Naive thymus-derived CD8-positive, alpha-beta T cell (primary cell): ENCODE measurements around the gene PPM1H. TPM values are rescaled to one million over a fixed set of nuclear protein-coding genes. Genes with fewer than 3 reads are reported as not detected.
"Not testable (repeated sequence)": the region's sequence is repeated elsewhere in the genome, so short reads cannot be mapped to it uniquely, and the experiment has no call there.

ENCODE experiments used
- ATAC-seq, 2 donors: fragments of 150-1000 bp; cut with Tn5 transposase in 1 of 2; sonication (Bioruptor Pico), chemical (Tn5 transposase) in 1 of 2; 1 replicate in 1 of 2; 2 replicates in 1 of 2; pipeline ENCODE4 v1.10.0; 2021; ENCODE audit warnings: mild to moderate bottlenecking in 2 of 2, moderate library complexity in 2 of 2
- POLR2A ChIA-PET: fragments of 350-600 bp; sonication (Branson Sonifier 250); formaldehyde crosslinking; loops from one replicate; lab custom pipeline; 2021; ENCODE audit warnings: antibody characterized with exemption; lab: Charles Lee
- DNase-seq, 10 donors: peaks; one replicate each; pipeline versions ENCODE4 v3.0.0 to v3.0.0-alpha.2; 2020 to 2022
- H3K27ac Mint-ChIP-seq, 10 donors: one replicate each; pipeline ENCODE4 v1.8.0; 2020 to 2022; ENCODE audit warnings: mild to moderate bottlenecking in 10 of 10, mixed read lengths in 10 of 10, moderate library complexity in 4 of 10, inconsistent platforms in 1 of 10
- H3K27me3 Mint-ChIP-seq, 5 donors: one replicate each; pipeline ENCODE4 v1.8.0; 2021 to 2022; ENCODE audit warnings: mixed read lengths in 5 of 5
- H3K36me3 Mint-ChIP-seq, 3 donors: one replicate each; pipeline ENCODE4 v1.8.0; 2020 to 2022; ENCODE audit warnings: mixed read lengths in 3 of 3, mild to moderate bottlenecking in 2 of 3, inconsistent platforms in 1 of 3
- H3K4me1 Mint-ChIP-seq, 4 donors: one replicate each; pipeline ENCODE4 v1.8.0; 2021 to 2022; ENCODE audit warnings: mixed read lengths in 4 of 4
- H3K4me3 Mint-ChIP-seq, 10 donors: one replicate each; pipeline ENCODE4 v1.8.0; 2020 to 2022; ENCODE audit warnings: mild to moderate bottlenecking in 10 of 10, mixed read lengths in 10 of 10, moderate library complexity in 6 of 10, inconsistent platforms in 1 of 10
- H3K9me3 Mint-ChIP-seq, 9 donors: one replicate each; pipeline ENCODE4 v1.8.0; 2020 to 2022; ENCODE audit warnings: mixed read lengths in 9 of 9, mild to moderate bottlenecking in 3 of 9, inconsistent platforms in 1 of 9, moderate library complexity in 1 of 9
- polyA plus RNA-seq, 3 donors: library from polyadenylated mRNA; unstranded; fragments of 300-500 nt; fragmentation: Illumina TruSeq; gene quantifications; one replicate each; pipeline ENCODE4 v1.2.3, GENCODE V29; 2021
- total RNA-seq, 8 experiments: library from RNA in 2 of 8; stranded (reverse) in 2 of 8; gene quantifications; one replicate each; pipeline ENCODE4 v1.2.3 and lab custom pipeline; 2021 to 2026

PPM1H gene, protein sequence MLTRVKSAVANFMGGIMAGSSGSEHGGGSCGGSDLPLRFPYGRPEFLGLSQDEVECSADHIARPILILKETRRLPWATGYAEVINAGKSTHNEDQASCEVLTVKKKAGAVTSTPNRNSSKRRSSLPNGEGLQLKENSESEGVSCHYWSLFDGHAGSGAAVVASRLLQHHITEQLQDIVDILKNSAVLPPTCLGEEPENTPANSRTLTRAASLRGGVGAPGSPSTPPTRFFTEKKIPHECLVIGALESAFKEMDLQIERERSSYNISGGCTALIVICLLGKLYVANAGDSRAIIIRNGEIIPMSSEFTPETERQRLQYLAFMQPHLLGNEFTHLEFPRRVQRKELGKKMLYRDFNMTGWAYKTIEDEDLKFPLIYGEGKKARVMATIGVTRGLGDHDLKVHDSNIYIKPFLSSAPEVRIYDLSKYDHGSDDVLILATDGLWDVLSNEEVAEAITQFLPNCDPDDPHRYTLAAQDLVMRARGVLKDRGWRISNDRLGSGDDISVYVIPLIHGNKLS
- total RNA-seq (not detected), polyA plus RNA-seq (not detected), total RNA-seq (lab: John Stamatoyannopoulos, UW) (0 to 0.25 (median 0) reads per million in 6 experiments)

DNA sequence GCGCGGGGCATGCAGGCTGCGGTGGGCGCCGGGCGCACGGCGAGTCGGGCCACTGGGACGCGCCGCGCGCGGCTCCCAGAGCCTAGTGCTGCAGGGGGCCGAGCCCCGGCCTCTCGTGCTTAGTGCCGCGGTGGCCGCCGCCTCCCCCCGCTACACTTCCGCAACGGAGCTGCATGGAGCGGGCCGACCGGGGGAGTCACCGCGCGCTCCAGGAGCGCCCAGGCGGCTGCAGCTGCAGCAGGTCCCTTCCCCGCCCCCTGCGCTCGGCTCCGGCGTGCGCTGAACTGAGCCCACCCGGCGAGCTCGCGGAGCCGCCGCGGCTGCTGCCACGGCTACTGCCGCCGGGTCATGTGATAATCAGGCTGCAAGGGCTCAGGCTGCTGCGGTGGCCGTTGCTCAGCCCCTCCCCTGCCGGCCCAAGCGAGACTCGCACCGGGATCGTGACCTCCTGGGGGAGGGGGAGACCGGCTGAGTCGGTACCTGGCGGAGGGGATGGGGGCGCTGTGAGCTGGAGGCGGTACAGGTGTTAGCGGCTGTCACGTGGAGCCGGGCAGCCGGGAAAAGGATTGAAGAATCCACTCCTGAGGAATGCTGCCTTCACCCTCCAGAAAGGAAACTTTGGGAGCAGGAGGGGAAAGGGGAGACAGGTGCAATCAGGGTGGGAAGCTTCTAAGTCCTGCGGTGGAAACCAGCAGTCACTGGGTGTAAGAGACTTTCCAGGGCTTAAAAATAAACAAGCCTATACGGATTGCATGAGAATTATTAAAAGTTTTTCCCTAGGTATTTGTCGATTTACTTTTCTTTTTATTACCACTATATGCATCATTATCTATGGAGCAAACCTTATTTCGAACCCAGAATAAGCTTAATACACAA is at the start of gene PPM1H:
TSS of gene PPM1H (minus strand) at position 352 of the 876 bp plus-strand sequence. CDS start 414 bp downstream, outside the sequence.
- Mint-ChIP-seq H3K4me3 (peak within 1 kb of the TSS; percentile 61 to 91 (median 84)), H3K9me3 (peaks cover 0 to 2% (median 0%) of the 10 kb centered on the region in 9 donors), H3K4me1 (peaks cover 9 to 18% (median 13%) of the 10 kb centered on the region in 4 donors), H3K27ac (peak within 1 kb of the TSS in 1 of 10 donors; percentile 73), H3K27me3 (peaks cover 26 to 51% (median 39%) of the 10 kb centered on the region in 5 donors), H3K36me3 (peaks cover 0 to 4% (median 0%) of the 10 kb centered on the region in 3 donors)
- POLR2A ChIA-PET, result no interaction called here
- peak in 3 of 10 donors; percentile 6 to 21 (median 9) for DNase-seq
- peak; percentile 52 to 73 for ATAC-seq

DNA sequence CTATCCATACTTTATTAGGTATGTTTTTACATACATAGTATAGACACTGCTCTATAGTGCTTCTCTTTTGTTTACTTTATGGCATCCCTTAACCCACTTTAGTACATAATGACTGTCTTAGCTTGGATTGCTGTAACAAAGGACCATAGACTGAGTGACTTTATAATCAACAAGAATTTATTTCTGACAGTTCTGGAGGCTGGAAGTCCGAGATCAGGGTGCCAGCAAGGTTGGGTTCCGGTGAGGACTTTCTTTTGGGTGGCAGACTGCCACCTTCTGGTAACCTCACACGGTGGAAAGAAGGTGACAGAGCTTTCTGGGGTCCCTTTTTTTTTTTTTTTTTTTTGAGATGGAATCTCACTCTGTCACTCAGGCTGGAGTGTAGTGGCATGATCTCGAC is 48.6 kb upstream of the PPM1H start:
- Mint-ChIP-seq H3K27ac (no peak overlapping the region), H3K27me3 (peaks cover 0 to 9% (median 0%) of the 10 kb centered on the region in 5 donors), H3K9me3 (no peaks in the 10 kb centered on the region), H3K4me3 (no peak overlapping the region), H3K4me1 (no peaks in the 10 kb centered on the region), H3K36me3 (no peaks in the 10 kb centered on the region)
- ATAC-seq (no peak), DNase-seq (no peak)
- POLR2A ChIA-PET, result no interaction called here

DNA sequence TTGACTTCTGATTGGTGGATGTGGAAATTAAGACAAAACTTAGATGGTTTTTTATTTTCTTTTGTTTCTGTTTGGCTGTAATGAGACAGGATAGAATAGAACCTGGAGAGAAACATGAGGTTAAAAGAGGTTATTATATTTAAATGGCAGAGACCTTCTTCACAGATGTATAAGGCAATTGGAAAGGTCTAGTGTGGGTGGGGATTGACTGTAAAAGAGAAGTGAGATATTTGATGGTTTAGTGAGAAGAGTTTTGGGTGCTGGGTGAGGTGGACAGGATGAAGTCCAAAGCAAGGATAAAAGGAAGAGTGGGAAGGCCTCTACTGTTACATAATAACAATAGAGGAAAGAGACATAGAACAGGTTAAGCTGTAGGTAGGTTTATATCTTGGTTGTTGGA is 43.8 kb upstream of the PPM1H start:
- Mint-ChIP-seq H3K9me3 (peaks cover 0 to 4% (median 0%) of the 10 kb centered on the region in 9 donors), H3K4me1 (no peaks in the 10 kb centered on the region)

DNA sequence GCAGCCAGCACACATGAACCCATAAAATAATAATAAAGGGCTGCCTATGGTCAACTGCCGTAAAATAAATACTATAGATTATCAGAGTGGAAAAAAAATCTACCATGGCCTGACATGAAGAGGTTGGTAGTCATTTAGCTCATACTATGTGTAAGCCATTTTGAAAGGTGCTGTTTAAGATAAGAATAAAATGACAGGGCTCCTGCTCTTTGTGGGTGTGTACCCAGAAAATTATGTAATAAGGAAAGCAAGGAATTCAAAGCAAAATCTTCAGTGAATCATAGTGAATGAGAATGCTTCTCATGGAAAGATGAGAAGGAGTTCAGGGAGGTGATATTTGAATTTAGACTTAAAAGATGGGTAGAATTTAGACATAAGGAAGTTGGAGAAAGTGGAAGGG is 42.9 kb upstream of the PPM1H start:
- Mint-ChIP-seq H3K36me3 (no peaks in the 10 kb centered on the region), H3K4me3 (no peak overlapping the region), H3K27me3 (peaks cover 0 to 7% (median 2%) of the 10 kb centered on the region in 5 donors), H3K4me1 (no peaks in the 10 kb centered on the region), H3K9me3 (peaks cover 0 to 4% (median 0%) of the 10 kb centered on the region in 9 donors), H3K27ac (no peak overlapping the region)
- DNase-seq, result no peak
- POLR2A ChIA-PET, result no interaction called here
- no peak for ATAC-seq

More for the DNA sequence above, 43.8 kb upstream of the PPM1H start:
- Mint-ChIP-seq H3K27ac (no peak overlapping the region), H3K4me3 (no peak overlapping the region), H3K27me3 (peaks cover 0 to 7% (median 2%) of the 10 kb centered on the region in 5 donors), H3K36me3 (no peaks in the 10 kb centered on the region)
- ATAC-seq (no peak), DNase-seq (no peak)
- POLR2A ChIA-PET, result no interaction called here

DNA sequence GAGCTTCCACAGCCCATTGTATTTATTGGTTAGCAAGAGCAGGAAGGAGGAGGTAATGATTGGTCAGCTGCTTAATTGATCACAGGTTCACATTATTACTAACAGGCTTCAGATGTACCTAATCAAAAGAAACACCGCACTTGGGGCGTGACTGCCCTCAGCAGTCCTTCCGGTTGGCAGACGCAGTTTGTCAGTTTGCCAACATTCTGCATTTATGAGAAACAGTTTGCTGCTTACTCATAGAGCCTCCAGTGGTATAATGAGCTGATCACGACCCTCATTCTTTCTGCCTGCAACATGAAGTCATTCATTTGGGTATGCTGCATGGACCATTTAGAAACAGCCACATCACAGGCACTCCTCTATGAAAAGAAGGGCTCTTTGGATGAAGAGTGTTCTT is 42.5 kb upstream of the PPM1H start:
- H3K27me3 Mint-ChIP-seq, result peaks cover 0 to 7% (median 2%) of the 10 kb centered on the region in 5 donors
- H3K27ac Mint-ChIP-seq, result no peak overlapping the region
- DNase-seq, result no peak
- no peak for ATAC-seq
- peaks cover 0 to 4% (median 0%) of the 10 kb centered on the region in 9 donors for H3K9me3 Mint-ChIP-seq
- no peaks in the 10 kb centered on the region for H3K36me3 Mint-ChIP-seq
- no peaks in the 10 kb centered on the region for H3K4me1 Mint-ChIP-seq
- POLR2A ChIA-PET, result no interaction called here
- H3K4me3 Mint-ChIP-seq, result no peak overlapping the region

DNA sequence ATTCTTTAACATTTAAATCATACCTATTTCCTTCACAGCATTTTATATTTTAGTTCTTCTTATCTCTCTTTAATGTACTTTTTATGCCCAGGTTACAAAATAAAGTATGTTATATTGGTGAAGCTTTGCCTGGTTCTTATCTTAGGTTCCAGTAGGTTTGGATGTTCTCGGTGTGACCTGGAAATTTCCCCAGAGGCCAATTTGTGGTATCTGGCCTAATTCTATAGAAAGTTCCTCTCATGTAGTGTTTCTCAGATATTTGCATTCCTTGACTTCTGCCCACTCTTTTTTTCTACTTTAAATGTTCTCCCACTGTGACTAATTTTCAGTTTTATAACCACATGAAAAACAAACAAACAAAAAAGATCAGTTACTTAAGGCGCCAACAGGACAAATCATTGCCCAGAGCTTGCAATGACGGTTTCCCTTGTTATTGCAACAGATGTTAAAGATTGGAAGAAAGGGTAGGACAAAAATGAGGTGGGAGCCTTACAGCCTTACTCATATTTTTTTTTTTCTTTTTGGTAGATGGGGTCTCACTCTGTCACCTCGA is 41.2 kb upstream of the PPM1H start:
- H3K4me3 Mint-ChIP-seq, result no peak overlapping the region
- ATAC-seq, result no peak
- H3K27ac Mint-ChIP-seq, result no peak overlapping the region
- no peaks in the 10 kb centered on the region for H3K36me3 Mint-ChIP-seq
- no peaks in the 10 kb centered on the region for H3K4me1 Mint-ChIP-seq
- POLR2A ChIA-PET, result no interaction called here
- peaks cover 0 to 3% (median 2%) of the 10 kb centered on the region in 5 donors for H3K27me3 Mint-ChIP-seq
- peaks cover 0 to 4% (median 0%) of the 10 kb centered on the region in 9 donors for H3K9me3 Mint-ChIP-seq
- no peak for DNase-seq

DNA sequence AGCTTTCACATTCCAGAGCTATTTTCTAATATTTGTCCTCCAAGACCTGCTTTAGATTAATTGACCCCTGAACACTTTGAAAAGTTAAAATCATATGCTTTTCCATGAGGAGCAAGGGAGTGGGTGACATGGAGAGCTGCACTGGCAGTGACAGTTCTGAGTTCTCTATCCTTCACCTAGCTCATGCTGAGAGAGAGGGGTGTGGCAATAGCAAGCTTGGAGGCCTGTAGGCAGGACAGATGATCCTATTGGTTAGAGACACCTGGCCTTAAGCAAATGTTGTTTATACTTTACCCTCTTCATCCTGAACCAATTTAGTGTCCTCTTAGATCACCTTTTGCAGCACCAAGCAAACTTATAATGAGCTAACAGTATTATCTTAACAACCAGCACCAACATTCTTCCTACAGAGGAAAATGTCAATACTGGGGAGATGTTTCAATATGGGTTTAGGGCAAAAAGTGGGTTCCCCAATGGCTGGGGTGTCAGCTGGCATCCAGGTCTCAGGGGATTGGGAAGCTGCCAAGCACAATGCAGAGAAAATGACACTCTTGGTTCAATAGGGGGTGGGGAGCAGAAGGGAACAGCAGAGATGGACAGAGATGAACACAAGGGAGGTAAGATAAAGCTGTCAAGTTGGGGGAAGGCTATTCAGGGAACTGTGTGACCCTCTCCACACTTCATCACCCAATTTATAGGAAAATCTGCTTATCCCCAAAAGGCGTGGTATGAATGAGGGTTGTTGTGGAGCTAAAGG is 37.0 kb upstream of the PPM1H start:
- POLR2A ChIA-PET, result no interaction called here
- H3K9me3 Mint-ChIP-seq, result peaks cover 0 to 4% (median 0%) of the 10 kb centered on the region in 9 donors
- no peak for ATAC-seq

DNA sequence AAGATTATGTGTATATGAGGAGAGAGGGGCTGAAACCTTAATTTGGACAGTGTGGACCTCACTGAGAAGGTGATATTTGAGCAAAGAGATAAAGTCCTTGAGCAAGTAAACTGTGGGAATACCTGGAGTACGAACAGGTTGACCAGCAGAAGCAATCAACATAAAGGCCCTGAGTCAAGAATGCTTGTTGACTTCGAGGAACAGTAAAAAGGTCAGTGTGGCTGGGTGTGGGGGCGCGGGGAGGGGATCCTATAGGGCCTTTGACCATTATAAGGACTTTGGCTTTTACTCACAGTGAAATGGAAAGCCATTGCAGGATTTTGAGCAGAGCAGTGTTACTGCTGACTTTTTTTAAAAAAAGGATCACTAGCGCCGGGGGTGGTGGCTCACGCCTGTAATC is 34.7 kb upstream of the PPM1H start:
- Mint-ChIP-seq H3K36me3 (no peaks in the 10 kb centered on the region), H3K27ac (no peak overlapping the region), H3K4me3 (no peak overlapping the region), H3K4me1 (no peaks in the 10 kb centered on the region), H3K9me3 (peaks cover 0 to 4% (median 0%) of the 10 kb centered on the region in 9 donors), H3K27me3 (no peaks in the 10 kb centered on the region)
- no peak for DNase-seq
- ATAC-seq, result no peak
- POLR2A ChIA-PET, result no interaction called here

More for the DNA sequence above, 37.0 kb upstream of the PPM1H start:
- H3K4me3 Mint-ChIP-seq, result no peak overlapping the region
- peaks cover 0 to 3% (median 0%) of the 10 kb centered on the region in 5 donors for H3K27me3 Mint-ChIP-seq
- no peaks in the 10 kb centered on the region for H3K36me3 Mint-ChIP-seq
- DNase-seq, result no peak
- no peak overlapping the region for H3K27ac Mint-ChIP-seq
- no peaks in the 10 kb centered on the region for H3K4me1 Mint-ChIP-seq

DNA sequence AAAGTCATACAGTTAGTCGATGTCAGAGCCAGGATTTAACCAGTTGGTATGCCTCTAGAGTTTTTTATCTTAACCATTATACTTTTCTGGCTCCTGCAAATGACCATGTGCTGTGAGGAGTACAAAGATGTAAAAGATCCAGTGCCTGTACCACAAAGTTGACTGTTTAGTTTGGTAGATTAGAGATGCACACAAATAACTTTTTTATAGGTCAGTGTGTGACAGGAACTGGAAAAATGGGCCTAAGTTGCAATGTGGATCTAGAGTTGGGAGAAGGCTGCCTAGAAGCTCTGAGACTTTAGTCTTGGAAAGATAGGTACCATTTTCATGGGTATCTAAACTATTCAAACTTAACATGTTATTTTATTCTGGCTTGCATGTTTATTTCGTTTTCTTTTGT is 32.8 kb upstream of the PPM1H start:
- H3K27ac Mint-ChIP-seq, result no peak overlapping the region
- POLR2A ChIA-PET, result no interaction called here
- H3K36me3 Mint-ChIP-seq, result no peaks in the 10 kb centered on the region
- no peak overlapping the region for H3K4me3 Mint-ChIP-seq
- DNase-seq (no peak), ATAC-seq (no peak)
- no peaks in the 10 kb centered on the region for H3K9me3 Mint-ChIP-seq
- H3K4me1 Mint-ChIP-seq, result no peaks in the 10 kb centered on the region
- no peaks in the 10 kb centered on the region for H3K27me3 Mint-ChIP-seq

DNA sequence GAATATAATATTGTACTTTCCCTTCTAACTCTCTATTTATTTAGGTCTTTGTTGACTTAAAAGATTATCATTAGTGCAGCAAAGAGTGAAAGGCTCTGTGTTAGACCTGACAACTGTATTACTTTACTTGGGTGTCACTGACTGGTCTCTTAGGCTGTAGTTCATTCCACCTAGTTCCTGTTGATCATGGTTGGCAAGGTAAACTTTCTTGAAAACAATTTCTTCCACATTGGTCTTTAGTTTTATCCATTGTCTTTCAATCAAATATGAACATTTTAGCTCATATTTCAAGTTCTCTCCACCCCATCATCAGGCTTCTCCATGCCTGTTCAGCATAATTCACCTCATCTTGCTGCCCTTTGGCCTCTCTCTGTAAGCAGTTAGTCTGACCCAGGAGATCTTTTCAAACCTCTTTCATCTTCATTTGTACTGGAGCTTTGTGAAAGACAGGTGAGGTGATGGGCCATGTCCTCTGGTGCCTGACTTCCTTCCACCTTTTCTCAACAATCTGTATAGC is 32.1 kb upstream of the PPM1H start:
- no peak for DNase-seq
- H3K9me3 Mint-ChIP-seq, result peaks cover 0 to 2% (median 0%) of the 10 kb centered on the region in 9 donors
- peaks cover 0 to 2% (median 0%) of the 10 kb centered on the region in 5 donors for H3K27me3 Mint-ChIP-seq
- no peak overlapping the region for H3K4me3 Mint-ChIP-seq
- POLR2A ChIA-PET, result no interaction called here
- H3K27ac Mint-ChIP-seq, result no peak overlapping the region
- ATAC-seq, result no peak
- H3K36me3 Mint-ChIP-seq, result no peaks in the 10 kb centered on the region
- no peaks in the 10 kb centered on the region for H3K4me1 Mint-ChIP-seq

DNA sequence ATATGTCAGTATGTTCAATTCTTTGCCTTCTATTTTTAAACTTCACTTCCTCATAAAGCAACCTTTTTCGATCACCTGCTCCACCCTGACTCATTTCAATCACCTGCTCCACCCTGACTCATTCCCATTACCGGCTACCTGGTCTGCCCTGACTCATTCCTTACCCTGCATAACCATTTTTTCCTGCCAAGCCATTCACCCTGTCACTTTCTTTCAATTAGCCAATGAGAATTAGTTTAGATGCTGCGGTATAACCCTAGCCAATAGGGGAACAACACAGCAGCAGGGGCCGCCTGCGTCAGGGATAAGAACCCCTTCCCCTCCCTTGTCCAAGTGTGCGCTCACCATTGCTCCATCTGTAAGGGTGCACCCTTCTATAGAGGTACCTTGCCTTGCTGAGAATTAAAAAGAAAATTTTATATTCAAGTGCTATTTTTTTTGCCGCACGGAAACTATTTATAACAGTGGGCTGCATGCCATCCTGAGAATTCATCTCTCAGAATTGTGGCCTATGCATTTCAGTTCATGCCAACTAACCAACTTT is 31.6 kb upstream of the PPM1H start:
- H3K36me3 Mint-ChIP-seq, POLR2A ChIA-PET, H3K9me3 Mint-ChIP-seq, DNase-seq, ATAC-seq, H3K4me3 Mint-ChIP-seq, H3K27ac Mint-ChIP-seq, H3K27me3 Mint-ChIP-seq, H3K4me1 Mint-ChIP-seq: not testable (repeated sequence)
